Measurements from ENCODE around the gene DLGAP1.

DLGAP1 gene

DNA sequence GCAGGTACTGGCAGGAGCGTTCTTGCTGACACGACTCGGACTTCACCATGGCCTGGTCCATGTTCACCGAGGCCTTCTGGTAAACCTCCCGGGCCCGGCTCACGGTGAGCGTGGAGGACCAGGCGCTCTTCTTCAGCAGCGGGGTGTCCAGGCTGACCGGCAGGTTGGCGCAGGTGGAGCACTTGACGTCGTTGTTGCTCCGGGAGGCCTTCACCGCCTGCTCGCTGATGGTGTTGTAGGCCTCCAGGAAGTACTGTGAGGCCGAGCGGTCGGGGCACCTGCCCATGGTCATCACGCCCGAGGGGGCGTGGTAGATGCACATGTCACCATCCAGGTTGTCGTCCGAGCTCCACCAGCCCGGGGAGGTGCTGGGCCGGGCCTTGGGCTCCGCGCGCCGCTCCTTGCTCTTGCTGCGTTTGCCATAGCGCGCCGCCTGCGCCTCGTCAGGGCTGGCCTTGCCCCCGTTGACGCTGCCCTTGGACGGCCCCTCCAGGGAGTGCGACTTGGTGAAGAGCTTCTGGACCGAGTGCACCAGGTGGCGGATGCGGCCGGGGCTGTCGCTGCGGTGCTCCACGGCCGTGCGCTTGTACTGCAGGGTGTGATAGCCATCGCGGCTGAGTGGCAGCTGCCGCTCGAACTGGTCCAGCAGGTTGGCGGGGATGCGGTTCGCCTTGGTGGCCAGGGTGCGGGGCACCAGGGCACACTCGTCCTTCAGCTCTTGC is 575.8 kb downstream of the DLGAP1 start:
- no peak for DNase-seq

GRCh38 chr18:3878401-3878800 is 576.7 kb downstream of the DLGAP1 start:
- no peak for DNase-seq

- no peak for DNase-seq
These were observed 577.4 kb downstream of the DLGAP1 start for GRCh38 chr18:3877678-3878077.

- no peak for DNase-seq
These were observed 579.1 kb downstream of the DLGAP1 start for GRCh38 chr18:3875961-3876360.

GRCh38 chr18:3875376-3875775 is 579.7 kb downstream of the DLGAP1 start:
- DNase-seq: no peak

DNA sequence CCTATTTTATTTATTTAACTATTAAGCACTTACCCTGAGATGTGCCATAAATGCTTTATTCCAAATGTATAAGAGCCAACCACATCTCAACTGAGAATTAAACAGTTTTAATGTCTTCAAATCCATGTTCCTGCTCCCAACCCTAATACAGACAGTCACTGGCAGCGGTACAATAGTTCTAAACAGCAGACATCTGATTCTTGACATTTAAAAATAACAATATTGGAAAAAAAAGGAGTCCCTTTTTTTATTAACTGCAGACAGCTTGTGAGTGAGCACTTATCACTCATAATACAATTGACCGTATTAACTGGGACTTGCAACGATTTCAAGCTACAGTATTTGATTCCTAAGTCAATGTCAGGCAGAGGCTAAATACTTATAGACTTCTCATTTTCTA is 580.5 kb downstream of the DLGAP1 start:
- DNase-seq: no peak

DNA sequence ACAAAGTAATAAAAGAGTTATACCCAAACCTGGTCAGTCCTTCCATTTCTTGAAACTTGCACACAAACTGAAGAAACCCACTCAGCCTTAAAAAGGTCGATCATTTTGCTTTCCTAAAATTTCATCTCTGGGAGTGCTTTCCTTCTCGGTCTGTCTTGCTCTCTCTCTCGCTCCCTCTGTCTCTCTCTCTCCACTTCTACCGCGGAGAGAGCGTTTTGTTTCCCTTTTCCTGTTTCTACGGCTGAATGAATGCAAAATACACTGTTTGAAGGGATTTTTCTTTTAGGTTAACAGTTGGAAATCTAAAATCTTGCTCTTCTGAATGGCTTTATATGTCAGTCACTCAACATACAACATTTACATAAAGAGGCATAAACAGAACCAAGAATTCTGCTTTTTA is 581.0 kb downstream of the DLGAP1 start:
- peak; percentile 23 for DNase-seq

DNA sequence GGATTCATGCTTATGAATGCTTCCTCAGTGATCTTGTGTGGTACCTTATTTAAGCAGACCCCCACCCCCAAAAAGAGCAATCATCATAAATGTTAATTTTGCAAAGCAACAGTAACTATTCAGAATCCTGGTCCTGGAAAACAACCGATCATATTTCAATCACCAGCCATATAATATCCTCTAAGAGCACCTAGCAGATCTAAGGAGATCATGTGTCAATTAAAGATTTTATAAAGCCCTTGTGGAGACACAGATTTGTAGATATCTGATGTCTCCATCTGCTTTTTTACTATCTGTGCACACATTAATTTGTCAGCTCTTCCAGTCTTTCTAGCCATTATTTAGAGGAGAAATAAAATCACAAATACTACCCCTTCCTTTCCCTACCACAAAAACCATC is 581.4 kb downstream of the DLGAP1 start:
- peak; percentile 13 for DNase-seq

DNA sequence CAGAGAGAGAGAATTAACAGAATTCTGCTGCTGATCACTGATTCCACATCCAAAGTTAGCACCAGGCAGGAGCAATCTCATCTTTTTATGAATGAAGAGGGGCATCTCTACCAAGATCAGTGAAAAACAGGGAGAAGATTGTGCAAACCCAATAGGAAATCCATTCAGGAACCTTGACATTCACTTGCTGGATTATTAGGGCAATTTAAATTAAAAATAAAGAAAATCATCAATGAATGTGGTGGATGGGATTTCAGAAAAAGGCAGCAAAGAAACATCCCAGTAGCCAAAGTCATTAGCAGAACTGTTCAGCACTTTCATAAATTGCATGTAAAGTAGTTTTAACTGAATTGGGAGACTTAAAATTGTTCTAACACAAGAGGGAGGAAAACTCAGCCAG is 581.9 kb downstream of the DLGAP1 start:
- DNase-seq: no peak

GRCh38 chr18:3872641-3873040 is 582.5 kb downstream of the DLGAP1 start:
- no peak for DNase-seq

GRCh38 chr18:3871687-3872086 is 583.4 kb downstream of the DLGAP1 start:
- DNase-seq: no peak

GRCh38 chr18:3870914-3871313 is 584.2 kb downstream of the DLGAP1 start:
- DNase-seq: no peak

DNA sequence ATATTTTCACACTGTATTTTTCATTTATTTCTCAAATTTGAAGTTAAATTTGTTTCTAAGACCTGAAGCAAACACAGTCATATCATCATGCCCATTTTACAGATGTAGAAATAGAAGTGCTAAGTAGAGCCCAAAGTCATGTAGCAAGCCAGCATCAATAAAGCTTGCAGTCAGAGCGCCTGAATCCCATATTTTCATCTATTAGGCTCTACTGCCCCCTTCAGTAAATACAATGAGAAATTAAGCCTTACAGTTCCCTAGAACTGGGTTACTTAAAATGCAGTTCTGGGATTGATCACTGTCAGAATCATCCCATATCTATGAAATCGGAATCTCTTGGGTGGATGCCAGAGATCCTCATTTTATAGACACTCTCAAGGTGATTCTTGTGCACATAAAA is 585.3 kb downstream of the DLGAP1 start:
- peak; percentile 67 for DNase-seq

DNA sequence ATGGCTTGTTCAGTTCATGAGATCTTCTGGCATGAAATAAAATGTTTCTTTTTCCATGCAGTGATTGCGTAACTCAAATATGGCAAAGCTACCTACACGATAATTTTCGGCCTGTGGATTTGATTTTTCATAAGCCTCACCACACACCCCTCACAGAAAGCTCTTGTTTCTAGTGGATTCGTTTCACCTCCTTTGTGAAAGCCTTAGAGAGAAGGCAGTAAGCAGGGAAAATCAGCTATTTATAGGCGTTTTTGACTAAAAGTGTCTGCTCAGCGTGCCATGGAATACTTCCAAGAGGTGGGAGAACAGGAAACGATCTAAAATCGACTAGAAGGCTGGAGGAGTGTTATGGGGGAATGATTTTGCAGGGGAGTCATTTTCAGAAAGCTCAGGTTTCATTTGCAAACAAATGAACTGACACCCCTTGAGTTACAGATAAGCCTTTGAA is 587.2 kb downstream of the DLGAP1 start:
- no peak for DNase-seq

GRCh38 chr18:3867236-3867635 is 587.9 kb downstream of the DLGAP1 start:
- no peak for DNase-seq

GRCh38 chr18:3864669-3865298 is 590.3 kb downstream of the DLGAP1 start:
- no peak for DNase-seq

- DNase-seq: no peak
These were observed 591.5 kb downstream of the DLGAP1 start for GRCh38 chr18:3863593-3863992.

DNA sequence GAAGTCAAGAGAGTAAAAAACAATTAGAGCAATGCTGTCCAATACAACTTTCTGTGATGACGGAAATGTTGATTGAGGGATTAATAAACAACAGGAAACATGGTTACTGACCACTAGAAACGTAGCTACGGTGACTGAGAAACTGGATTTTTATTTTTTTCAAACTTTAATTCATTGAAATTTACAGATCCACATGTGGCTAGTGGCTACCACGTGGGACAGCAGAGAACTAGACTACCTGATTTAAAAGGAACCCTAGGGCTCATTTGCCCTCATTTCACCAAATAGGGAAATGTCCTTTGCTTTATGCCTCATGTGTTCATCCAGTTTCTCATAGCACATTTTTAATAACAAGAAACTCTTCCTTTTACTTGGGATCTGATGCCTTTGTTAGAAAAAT is 592.1 kb downstream of the DLGAP1 start:
- DNase-seq: no peak

DNA sequence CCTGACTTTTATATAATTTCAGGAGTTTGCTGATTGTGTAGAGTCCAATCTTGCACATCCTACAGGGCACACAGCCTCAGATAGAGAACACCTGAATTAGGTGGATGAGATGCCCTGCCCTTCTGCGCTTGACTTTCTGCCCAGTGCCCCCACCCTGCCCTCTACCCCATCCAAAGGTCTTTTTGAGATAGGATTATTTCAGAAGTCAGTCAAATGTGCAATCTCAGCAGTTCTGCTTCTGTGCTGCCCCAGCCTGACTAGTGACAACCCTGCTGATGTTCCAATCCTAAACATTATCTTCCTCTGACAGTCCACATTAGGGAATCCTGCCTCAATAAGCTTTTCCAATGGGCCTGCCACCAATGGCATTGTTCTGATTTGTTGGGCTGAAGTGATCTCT is 593.6 kb downstream of the DLGAP1 start:
- DNase-seq: no peak

GRCh38 chr18:3857544-3857943 is 597.6 kb downstream of the DLGAP1 start:
- no peak for DNase-seq

DNA sequence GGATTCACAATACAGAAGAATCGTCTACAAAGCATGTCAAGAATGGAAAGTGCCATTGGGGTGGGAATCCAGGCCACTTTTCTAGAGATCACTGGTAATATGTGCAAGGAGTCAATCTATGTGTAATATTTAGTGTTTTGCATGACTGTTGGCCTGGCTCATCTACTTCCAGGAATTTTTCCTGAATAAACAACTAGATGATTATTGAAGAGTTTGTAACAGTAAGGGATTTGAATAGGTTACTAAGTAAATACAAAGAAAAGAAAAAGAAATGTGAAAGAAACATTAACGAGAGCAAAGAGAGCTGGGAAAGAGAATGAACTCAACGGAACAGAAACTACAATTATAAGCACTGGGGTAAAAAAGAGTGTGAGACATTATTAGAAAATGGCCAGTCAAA is 599.1 kb downstream of the DLGAP1 start:
- DNase-seq: no peak

DNA sequence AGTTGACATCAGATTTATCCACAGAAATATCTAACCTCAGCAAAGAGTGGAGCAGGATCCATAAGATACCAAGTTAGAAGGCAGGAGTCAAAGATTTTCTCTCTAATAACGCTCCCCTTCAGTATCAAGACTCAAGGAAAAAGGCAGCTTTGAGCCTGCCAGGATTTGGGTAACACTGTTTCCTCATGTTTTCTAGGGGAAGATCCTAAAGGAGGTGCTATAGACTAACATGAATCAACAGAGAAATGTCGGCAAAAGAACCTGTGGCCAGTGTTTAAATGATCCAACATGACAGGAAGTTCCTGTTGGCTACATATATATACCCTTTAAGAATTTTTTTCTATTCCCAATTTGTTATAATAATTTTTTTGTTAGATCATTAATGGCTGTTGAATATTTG is 602.8 kb downstream of the DLGAP1 start:
- DNase-seq: no peak

- DNase-seq: no peak
These were observed 603.9 kb downstream of the DLGAP1 start for GRCh38 chr18:3851159-3851558.

GRCh38 chr18:3848316-3848715 is 606.8 kb downstream of the DLGAP1 start:
- no peak for DNase-seq

- no peak for DNase-seq
These were observed 609.9 kb downstream of the DLGAP1 start for GRCh38 chr18:3845161-3845560.
